Bronchial epithelial cell (primary cell): ENCODE results near the gene DYNLL2. TPM values are rescaled to one million over a fixed set of nuclear protein-coding genes. Genes with fewer than 3 reads are reported as not detected.

Experiments used
- DNase-seq: peaks from one replicate; pipeline ENCODE4 v3.0.0-alpha.2; 2010; ENCODE audit warnings: low read depth
- FAIRE-seq: peaks from 2 replicates; lab custom pipeline; 2011; peaks lifted over from hg19 to GRCh38; lab: Jason Lieb, UNC
- H3K27me3 ChIP-seq: 2 replicates; pipeline ENCODE4 v1.5.1; 2011; ENCODE audit warnings: low read length; ENCODE audit not compliant: control insufficient read depth, insufficient read depth
- H3K36me3 ChIP-seq: 2 replicates; pipeline ENCODE4 v1.5.1; 2011; ENCODE audit warnings: low read length; ENCODE audit not compliant: control insufficient read depth, insufficient read depth
- H3K4me3 ChIP-seq: 2 replicates; pipeline ENCODE4 v1.5.1; 2011; ENCODE audit warnings: mild to moderate bottlenecking, low read depth, low read length, control low read depth
- total RNA-seq: library from RNA; depleted of rRNA; stranded (reverse); fragments of >200 nt; gene quantifications from 2 replicates; pipeline ENCODE4 v1.2.1, GENCODE V29; 2014
- TF ChIP-seq, protein P1 (sequence below): IDR thresholded peaks from 2 replicates; pipeline ENCODE4 v1.5.1; 2011; ENCODE audit warnings: mild to moderate bottlenecking, moderate library complexity, low read length, control low read depth, inconsistent platforms; ENCODE audit not compliant: insufficient read depth, severe bottlenecking

The DYNLL2 gene
- total RNA-seq, 1 donor from 2014 or later: 16.8 TPM

GRCh38 chr17:58046239-58047094 is 36.8 kb upstream of the DYNLL2 start:
- Histone ChIP-seq H3K27me3 (no peaks in the 10 kb centered on the region), H3K4me3 (no peak overlapping the region), H3K36me3 (no peaks in the 10 kb centered on the region)
- FAIRE-seq: no peak
- no peak for DNase-seq
- TF ChIP-seq, protein P1, sequence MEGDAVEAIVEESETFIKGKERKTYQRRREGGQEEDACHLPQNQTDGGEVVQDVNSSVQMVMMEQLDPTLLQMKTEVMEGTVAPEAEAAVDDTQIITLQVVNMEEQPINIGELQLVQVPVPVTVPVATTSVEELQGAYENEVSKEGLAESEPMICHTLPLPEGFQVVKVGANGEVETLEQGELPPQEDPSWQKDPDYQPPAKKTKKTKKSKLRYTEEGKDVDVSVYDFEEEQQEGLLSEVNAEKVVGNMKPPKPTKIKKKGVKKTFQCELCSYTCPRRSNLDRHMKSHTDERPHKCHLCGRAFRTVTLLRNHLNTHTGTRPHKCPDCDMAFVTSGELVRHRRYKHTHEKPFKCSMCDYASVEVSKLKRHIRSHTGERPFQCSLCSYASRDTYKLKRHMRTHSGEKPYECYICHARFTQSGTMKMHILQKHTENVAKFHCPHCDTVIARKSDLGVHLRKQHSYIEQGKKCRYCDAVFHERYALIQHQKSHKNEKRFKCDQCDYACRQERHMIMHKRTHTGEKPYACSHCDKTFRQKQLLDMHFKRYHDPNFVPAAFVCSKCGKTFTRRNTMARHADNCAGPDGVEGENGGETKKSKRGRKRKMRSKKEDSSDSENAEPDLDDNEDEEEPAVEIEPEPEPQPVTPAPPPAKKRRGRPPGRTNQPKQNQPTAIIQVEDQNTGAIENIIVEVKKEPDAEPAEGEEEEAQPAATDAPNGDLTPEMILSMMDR: no peak

- no peaks in the 10 kb centered on the region for H3K27me3 ChIP-seq
- H3K4me3 ChIP-seq: no peak overlapping the region
- H3K36me3 ChIP-seq: no peaks in the 10 kb centered on the region
- DNase-seq (no peak), FAIRE-seq (no peak)
- TF ChIP-seq, protein P1: no peak
Observed at GRCh38 chr17:58047376-58048150, 35.7 kb upstream of the DYNLL2 start.

DNA sequence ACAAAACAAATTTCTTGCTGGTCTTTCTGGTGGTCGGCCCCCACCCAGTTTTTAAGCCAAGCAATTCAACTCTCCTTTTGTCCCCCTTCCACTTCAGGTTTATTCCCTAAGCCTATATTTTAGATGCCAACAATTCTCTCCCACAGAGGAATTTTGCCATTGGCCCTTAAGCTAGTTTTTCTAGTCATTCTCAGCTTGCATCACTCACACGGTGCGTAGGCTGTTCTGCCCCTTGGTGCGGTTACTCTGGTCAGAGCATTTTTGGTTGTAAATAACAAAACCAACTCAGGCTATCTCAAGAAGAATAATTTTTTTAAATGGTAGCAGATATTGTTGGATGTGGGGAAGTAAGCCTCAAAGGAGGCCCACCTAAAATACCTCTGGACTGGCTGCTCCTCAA is 33.7 kb upstream of the DYNLL2 start:
- FAIRE-seq: no peak
- no peak for DNase-seq
- Histone ChIP-seq H3K36me3 (no peaks in the 10 kb centered on the region), H3K27me3 (no peaks in the 10 kb centered on the region), H3K4me3 (no peak overlapping the region)
- TF ChIP-seq, protein P1: no peak

GRCh38 chr17:58050966-58051365 is 32.3 kb upstream of the DYNLL2 start:
- TF ChIP-seq, protein P1: no peak
- no peak overlapping the region for H3K4me3 ChIP-seq
- DNase-seq: no peak
- H3K27me3 ChIP-seq: no peaks in the 10 kb centered on the region
- no peak for FAIRE-seq
- no peaks in the 10 kb centered on the region for H3K36me3 ChIP-seq

GRCh38 chr17:58051468-58051867 is 31.8 kb upstream of the DYNLL2 start:
- no peak for DNase-seq
- Histone ChIP-seq H3K36me3 (no peaks in the 10 kb centered on the region), H3K4me3 (no peak overlapping the region), H3K27me3 (no peaks in the 10 kb centered on the region)
- TF ChIP-seq, protein P1: no peak
- no peak for FAIRE-seq
